GM13977 (cell line): ENCODE measurements around the gene CTNNA2.

Experiments
- DNase-seq: peaks from one replicate; pipeline ENCODE4 v3.0.0; 2012; ENCODE audit warnings: low spot score
- in situ Hi-C: fragments of 300-500 bp; cut with MboI; formaldehyde crosslinking; loops from one replicate; pipeline ENCODE4 v1.12.0; 2022; ENCODE audit warnings: low sequenced_read_pairs, low pct_unique_long_range_greater_than_20kb, mixed read lengths, inconsistent platforms; ENCODE audit not compliant: unreplicated experiment
- TF ChIP-seq, protein P1 (sequence below): IDR thresholded peaks from 2 replicates; pipeline ENCODE4 v1.5.1; 2012; ENCODE audit warnings: mild to moderate bottlenecking, control low read depth; ENCODE audit not compliant: insufficient read depth; ENCODE audit errors: extremely low read depth, missing control alignments

The CTNNA2 gene

DNA sequence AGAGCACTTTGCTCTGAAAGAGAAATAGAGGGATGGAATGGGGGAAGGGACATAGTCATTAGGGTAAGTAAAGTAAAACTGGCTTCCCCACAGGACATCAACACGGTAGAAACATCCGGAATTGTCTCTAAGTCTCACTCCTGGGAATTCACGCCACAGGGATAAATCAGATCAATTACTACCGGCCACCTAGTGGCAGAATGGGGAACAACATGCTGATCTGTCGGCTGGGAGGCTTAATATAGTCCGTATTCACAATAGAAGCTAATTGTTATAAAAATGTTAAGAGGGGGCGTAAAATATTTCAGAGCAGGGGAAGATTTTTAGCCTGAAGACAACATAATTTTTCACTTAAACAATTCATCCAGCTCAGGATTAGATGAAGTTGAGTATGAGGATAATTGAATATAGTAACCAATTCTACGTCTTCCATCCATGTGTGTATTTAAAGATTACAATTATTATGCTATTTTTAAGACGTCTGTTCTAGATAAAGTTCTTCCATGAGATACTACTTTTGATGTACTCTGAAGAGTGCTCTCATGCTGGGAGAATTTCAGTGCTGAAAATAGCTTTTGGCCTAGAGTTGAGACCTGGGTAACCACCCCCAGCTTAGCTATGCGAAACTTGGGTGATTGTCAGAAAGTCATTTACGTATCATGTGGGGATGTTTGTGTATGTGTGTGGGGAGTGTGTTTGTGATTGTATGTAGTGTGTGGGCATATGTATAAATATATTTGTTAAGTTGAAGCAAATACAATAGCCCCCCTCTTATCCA is 726.0 kb downstream of the CTNNA2 start:
- DNase-seq: no peak
- in situ Hi-C loops: no loop called here

DNA sequence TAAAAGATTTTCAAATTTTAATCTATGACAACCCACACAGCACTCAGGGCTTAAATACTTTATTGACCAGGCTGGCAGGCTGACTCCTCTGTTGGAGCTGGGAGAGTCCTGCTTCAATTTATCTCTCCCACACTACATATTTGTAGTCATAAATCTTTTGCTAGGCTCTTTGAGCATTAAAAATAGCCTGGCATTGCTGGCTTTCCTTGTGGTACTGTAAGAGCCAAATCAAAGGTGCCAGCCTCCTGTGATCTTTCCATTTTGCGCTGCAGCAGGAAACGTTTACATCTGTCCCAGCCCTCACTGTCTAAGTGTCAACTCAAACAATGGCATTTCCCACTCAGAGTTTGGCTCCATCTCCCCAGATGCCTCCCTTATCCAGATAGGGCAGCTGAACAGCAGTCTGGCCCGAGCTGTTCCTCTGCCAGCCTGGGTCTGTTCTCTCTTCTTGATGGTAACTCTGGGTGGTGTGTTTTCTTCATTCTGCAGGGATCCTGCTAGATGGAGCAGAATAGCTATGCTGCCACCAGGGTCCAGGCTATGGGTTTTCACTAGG is 729.6 kb downstream of the CTNNA2 start:
- in situ Hi-C loops: no loop called here
- no peak for DNase-seq
- TF ChIP-seq, protein P1, sequence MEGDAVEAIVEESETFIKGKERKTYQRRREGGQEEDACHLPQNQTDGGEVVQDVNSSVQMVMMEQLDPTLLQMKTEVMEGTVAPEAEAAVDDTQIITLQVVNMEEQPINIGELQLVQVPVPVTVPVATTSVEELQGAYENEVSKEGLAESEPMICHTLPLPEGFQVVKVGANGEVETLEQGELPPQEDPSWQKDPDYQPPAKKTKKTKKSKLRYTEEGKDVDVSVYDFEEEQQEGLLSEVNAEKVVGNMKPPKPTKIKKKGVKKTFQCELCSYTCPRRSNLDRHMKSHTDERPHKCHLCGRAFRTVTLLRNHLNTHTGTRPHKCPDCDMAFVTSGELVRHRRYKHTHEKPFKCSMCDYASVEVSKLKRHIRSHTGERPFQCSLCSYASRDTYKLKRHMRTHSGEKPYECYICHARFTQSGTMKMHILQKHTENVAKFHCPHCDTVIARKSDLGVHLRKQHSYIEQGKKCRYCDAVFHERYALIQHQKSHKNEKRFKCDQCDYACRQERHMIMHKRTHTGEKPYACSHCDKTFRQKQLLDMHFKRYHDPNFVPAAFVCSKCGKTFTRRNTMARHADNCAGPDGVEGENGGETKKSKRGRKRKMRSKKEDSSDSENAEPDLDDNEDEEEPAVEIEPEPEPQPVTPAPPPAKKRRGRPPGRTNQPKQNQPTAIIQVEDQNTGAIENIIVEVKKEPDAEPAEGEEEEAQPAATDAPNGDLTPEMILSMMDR: no peak

More for the DNA sequence above, 726.0 kb downstream of the CTNNA2 start:
- TF ChIP-seq, protein P1: peak; percentile 72

DNA sequence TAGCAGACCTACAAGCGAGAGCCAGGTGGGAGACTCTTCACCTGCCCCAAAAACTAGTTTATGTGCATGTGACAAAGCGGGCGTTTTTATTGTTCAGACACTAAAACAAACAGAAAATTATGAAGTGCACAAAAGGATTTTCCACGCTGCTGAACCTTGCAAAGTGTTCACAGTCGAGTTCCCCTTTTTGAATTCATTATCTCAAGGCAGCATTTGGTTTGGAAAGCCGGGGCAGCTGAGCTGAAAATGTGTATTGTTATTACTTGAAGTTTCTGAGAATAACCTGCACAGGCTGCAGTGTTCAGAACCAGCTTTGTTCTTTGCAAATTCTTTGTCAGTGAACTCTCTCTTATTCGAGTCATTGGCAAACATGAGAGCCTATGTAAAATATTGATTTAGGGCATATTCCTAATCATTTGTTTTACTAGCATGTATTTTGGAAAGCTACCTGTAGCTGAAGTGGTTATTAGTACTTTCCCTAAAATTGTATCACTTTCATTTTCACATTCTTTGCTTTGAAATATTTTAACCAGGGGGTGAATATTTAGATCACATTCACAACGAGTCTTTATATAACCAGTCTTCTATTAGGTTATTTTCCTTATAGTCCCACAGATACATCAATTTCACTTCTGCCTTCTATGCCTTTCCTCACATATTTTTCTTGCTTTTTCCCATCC is 732.2 kb downstream of the CTNNA2 start:
- in situ Hi-C loops: no loop called here
- TF ChIP-seq, protein P1: no peak
- no peak for DNase-seq

DNA sequence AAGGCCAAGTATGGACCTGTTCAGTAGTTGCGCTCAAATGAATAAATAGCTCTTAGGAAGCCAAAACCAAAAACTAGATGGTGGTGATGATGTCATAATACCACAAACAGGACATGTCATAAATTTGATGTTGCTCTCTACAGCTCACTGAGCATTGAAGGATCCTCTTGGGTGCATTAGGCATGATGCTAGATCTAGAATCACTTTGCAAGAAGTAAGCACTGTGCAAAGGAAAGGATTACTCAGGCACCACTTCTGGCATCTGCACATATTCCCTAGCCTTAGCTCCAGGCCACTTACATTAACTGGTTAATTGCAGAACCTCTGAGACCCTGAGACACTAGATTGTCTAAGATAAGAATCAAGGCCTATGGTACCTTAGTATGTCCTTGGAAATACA is 733.7 kb downstream of the CTNNA2 start:
- DNase-seq: no peak
- in situ Hi-C loops: no loop called here
- TF ChIP-seq, protein P1: no peak

DNA sequence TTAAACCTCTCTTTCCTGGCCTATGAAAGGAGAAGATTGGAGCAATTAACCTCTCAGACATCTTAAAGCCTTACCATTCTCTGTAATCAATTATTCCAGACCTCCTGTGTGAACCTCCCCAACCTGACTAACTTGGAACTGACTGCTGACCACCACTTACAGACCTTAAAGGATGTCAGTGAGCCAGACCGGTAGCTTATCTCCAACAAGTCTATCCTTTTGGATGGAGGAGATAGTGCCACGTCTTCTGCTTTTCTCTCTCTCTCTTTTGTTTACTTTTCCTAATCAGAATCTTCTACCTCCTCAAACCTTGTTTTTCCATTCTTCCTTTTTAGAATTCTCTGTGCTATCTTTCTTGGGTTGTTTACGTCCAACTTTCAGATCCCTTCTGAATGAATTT is 734.5 kb downstream of the CTNNA2 start:
- no peak for DNase-seq
- TF ChIP-seq, protein P1: no peak
- in situ Hi-C loops: no loop called here

DNA sequence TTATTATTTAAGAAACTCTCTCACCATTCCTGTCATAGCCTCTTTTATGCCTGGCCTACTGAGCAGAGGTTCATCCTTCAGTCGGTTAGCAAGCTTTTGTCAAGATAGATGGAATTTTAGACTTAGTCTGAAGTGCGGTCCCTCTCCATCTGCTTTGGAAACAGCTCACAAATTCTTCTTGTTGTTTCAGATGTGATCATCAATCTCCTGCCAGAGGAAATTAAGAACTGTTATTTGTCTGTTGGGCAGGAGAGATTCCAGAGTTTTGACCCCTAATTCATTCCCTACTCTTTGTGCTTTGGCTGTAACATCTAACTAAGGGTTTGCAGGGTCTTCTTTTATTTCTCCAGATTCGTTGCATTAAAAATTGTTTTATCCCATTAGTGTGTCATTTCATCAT is 735.3 kb downstream of the CTNNA2 start:
- TF ChIP-seq, protein P1: no peak
- DNase-seq: no peak
- in situ Hi-C loops: no loop called here
